WTC11 (cell line): ENCODE measurements around the gene SPACDR.

Experiments
- ELF4 ChIP-seq: sonication (generic); formaldehyde crosslinking; IDR thresholded peaks from 2 replicates; pipeline ENCODE4 v1.8.1; 2022; ENCODE audit warnings: low read depth, mild to moderate bottlenecking, moderate library complexity, missing genetic modification reagents
- FOXK1 ChIP-seq: sonication (generic); formaldehyde crosslinking; IDR thresholded peaks from 2 replicates; pipeline ENCODE4 v1.8.0; 2022; ENCODE audit warnings: mild to moderate bottlenecking, moderate library complexity, missing genetic modification reagents
- ZNF219 ChIP-seq: sonication (generic); formaldehyde crosslinking; IDR thresholded peaks from 2 replicates; pipeline ENCODE4 v1.8.0; 2023; ENCODE audit warnings: missing genetic modification reagents, mild to moderate bottlenecking, borderline replicate concordance
- TF ChIP-seq, protein P1 (sequence below): fragments of 200-600 bp; IDR thresholded peaks from 2 replicates; pipeline ENCODE4 v1.8.0; 2022; ENCODE audit warnings: antibody characterized with exemption
- TF ChIP-seq, protein P2 (sequence below): sonication (generic); formaldehyde crosslinking; IDR thresholded peaks from 2 replicates; pipeline ENCODE4 v1.8.0; 2022; ENCODE audit warnings: mild to moderate bottlenecking, missing genetic modification reagents
- TF ChIP-seq, protein P3 (sequence below): sonication (generic); formaldehyde crosslinking; IDR thresholded peaks from 2 replicates; pipeline ENCODE4 v1.8.0; 2022; ENCODE audit warnings: mild to moderate bottlenecking, missing genetic modification reagents

GRCh38 chr7:100418930-100419659 is 45.0 kb downstream of the SPACDR start:
- no peak for TF ChIP-seq ELF4 (CRISPR knock-in tag)
- TF ChIP-seq, protein P1, sequence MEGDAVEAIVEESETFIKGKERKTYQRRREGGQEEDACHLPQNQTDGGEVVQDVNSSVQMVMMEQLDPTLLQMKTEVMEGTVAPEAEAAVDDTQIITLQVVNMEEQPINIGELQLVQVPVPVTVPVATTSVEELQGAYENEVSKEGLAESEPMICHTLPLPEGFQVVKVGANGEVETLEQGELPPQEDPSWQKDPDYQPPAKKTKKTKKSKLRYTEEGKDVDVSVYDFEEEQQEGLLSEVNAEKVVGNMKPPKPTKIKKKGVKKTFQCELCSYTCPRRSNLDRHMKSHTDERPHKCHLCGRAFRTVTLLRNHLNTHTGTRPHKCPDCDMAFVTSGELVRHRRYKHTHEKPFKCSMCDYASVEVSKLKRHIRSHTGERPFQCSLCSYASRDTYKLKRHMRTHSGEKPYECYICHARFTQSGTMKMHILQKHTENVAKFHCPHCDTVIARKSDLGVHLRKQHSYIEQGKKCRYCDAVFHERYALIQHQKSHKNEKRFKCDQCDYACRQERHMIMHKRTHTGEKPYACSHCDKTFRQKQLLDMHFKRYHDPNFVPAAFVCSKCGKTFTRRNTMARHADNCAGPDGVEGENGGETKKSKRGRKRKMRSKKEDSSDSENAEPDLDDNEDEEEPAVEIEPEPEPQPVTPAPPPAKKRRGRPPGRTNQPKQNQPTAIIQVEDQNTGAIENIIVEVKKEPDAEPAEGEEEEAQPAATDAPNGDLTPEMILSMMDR = no peak
- no peak for TF ChIP-seq FOXK1 (CRISPR knock-in tag)
- TF ChIP-seq ZNF219 = no peak
- TF ChIP-seq, protein P2, sequence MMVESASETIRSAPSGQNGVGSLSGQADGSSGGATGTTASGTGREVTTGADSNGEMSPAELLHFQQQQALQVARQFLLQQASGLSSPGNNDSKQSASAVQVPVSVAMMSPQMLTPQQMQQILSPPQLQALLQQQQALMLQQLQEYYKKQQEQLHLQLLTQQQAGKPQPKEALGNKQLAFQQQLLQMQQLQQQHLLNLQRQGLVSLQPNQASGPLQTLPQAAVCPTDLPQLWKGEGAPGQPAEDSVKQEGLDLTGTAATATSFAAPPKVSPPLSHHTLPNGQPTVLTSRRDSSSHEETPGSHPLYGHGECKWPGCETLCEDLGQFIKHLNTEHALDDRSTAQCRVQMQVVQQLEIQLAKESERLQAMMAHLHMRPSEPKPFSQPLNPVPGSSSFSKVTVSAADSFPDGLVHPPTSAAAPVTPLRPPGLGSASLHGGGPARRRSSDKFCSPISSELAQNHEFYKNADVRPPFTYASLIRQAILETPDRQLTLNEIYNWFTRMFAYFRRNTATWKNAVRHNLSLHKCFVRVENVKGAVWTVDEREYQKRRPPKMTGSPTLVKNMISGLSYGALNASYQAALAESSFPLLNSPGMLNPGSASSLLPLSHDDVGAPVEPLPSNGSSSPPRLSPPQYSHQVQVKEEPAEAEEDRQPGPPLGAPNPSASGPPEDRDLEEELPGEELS (CRISPR knock-in tag) = no peak
- TF ChIP-seq, protein P3, sequence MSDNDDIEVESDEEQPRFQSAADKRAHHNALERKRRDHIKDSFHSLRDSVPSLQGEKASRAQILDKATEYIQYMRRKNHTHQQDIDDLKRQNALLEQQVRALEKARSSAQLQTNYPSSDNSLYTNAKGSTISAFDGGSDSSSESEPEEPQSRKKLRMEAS (CRISPR knock-in tag) = no peak
